Neuron (in vitro differentiated cells): ENCODE data around the gene FOXD2.

Experiments
- H2AFZ ChIP-seq: one replicate; pipeline ENCODE4 v1.6.1; 2013; ENCODE audit warnings: low read depth, mild to moderate bottlenecking, inconsistent platforms, low read length, moderate library complexity
- H3K27me3 ChIP-seq: one replicate; pipeline ENCODE4 v1.6.1; 2013; ENCODE audit warnings: low read length; ENCODE audit not compliant: insufficient read depth
- H3K36me3 ChIP-seq: one replicate; pipeline ENCODE4 v1.6.1; 2013; ENCODE audit warnings: low read length; ENCODE audit not compliant: insufficient read depth
- H3K4me1 ChIP-seq: one replicate; pipeline ENCODE4 v1.6.1; 2013; ENCODE audit warnings: low read length; ENCODE audit not compliant: insufficient read depth
- H3K4me3 ChIP-seq: 2 replicates; pipeline ENCODE4 v1.5.1; 2013; ENCODE audit warnings: mild to moderate bottlenecking, low read length, moderate library complexity
- H3K9me3 ChIP-seq: one replicate; pipeline ENCODE4 v1.6.1; 2013; ENCODE audit warnings: low read length

Gene FOXD2

DNA sequence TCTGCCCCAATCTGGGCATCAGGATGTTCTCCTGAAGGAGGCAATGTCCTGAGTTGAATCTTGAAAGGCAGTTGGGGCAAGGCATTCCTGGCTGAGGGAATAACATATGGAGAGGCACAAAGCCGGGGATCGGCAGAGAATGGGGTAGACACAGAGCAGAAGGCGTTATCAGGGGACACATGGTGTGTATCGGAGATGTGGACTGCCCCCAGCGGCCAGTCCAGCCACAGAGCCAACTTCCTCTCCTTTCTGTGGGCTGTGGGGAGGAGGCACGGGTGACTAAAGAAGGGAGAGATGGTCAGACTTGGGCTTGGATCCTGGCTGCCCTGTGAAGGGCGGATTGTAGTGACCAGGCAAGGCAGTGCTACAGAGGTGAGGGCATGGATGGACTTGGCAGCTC, 32.1 kb downstream of the FOXD2 start:
- no peaks in the 10 kb centered on the region for H3K9me3 ChIP-seq
- no peak overlapping the region for H2AFZ ChIP-seq
- H3K4me1 ChIP-seq, result no peaks in the 10 kb centered on the region
- H3K36me3 ChIP-seq, result no peaks in the 10 kb centered on the region
- no peak overlapping the region for H3K4me3 ChIP-seq
- peaks cover 11% of the 10 kb centered on the region for H3K27me3 ChIP-seq

DNA sequence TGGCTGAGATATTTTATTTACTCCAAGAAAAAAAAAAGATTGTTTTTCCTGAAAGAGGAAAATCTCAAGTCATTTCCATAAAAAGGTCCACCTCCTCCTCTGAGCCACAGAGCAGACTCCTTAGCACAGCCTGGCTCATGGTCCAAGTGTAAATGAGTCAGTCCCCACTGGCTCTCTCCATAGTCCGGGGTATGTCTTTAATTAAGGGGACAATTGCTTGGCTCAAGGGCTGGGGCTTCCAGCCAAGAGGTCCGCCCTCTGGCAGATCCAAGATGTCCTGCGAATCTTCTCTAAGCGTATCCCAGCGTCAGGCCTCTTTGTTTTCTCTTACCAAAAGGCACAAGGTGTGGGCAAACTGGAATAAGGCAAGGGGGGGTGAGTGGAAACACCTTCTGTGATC, 33.3 kb downstream of the FOXD2 start:
- Histone ChIP-seq H2AFZ (no peak overlapping the region), H3K4me1 (no peaks in the 10 kb centered on the region), H3K27me3 (peaks cover 9% of the 10 kb centered on the region), H3K4me3 (no peak overlapping the region), H3K36me3 (no peaks in the 10 kb centered on the region), H3K9me3 (no peaks in the 10 kb centered on the region)

DNA sequence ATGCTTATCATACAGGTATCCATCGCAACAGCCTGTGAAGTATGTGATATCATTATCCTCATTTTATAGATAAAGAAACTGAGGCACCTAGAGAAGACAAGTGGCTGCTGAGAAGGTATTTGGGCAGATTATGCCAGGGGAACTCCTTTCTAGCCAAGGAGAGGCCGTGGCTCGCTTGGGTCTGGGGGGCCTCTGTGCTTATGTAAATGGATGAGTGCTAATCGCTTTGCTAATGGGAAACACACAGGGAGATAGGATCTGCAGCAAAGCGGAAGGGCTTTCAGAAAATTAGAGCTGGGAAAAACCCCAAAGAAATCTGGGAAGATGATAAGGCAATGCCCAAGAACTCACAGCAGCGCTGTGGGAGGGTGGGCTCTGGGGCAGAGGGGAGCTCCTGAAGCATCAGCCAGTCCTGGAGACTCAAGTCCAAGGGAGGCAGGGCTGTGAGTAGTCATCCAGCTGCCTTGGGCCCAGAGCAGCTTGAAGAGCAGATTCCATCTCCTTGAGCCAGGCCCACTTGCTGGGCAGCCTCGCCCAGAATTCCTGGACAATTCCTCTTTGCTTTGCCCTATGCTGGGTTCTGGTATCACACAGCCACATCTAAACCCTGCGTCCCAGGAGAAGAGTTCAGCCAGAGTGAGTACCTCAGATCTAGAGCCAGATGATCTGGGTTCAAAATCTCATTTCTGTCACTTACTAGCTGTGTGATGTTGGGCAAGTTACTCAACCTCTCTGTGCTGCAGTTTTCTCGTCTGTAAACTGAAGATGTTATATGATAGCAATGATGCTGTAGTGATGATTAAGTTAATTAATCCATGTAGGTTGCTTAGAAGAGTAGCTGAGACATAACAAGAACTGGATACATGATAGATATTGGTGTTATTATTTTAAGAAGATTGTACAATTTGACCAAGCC, 36.7 kb downstream of the FOXD2 start:
- peaks cover 25% of the 10 kb centered on the region for H3K27me3 ChIP-seq
- no peaks in the 10 kb centered on the region for H3K9me3 ChIP-seq
- H3K4me1 ChIP-seq, result no peaks in the 10 kb centered on the region
- H2AFZ ChIP-seq, result no peak overlapping the region
- H3K36me3 ChIP-seq, result no peaks in the 10 kb centered on the region
- no peak overlapping the region for H3K4me3 ChIP-seq

GRCh38 chr1:47477595-47478080, 39.8 kb downstream of the FOXD2 start:
- Histone ChIP-seq H3K4me3 (no peak overlapping the region), H3K9me3 (no peaks in the 10 kb centered on the region), H2AFZ (no peak overlapping the region), H3K4me1 (no peaks in the 10 kb centered on the region), H3K27me3 (peaks cover 32% of the 10 kb centered on the region), H3K36me3 (no peaks in the 10 kb centered on the region)

GRCh38 chr1:47478090-47478489, 40.2 kb downstream of the FOXD2 start:
- H3K9me3 ChIP-seq, result no peaks in the 10 kb centered on the region
- H2AFZ ChIP-seq, result no peak overlapping the region
- H3K4me1 ChIP-seq, result no peaks in the 10 kb centered on the region
- H3K4me3 ChIP-seq, result no peak overlapping the region
- H3K36me3 ChIP-seq, result no peaks in the 10 kb centered on the region
- H3K27me3 ChIP-seq, result peaks cover 32% of the 10 kb centered on the region

GRCh38 chr1:47479664-47480063, 41.8 kb downstream of the FOXD2 start:
- Histone ChIP-seq H3K4me3 (no peak overlapping the region), H3K9me3 (no peaks in the 10 kb centered on the region), H3K27me3 (peaks cover 32% of the 10 kb centered on the region), H3K36me3 (no peaks in the 10 kb centered on the region), H3K4me1 (no peaks in the 10 kb centered on the region), H2AFZ (no peak overlapping the region)

GRCh38 chr1:47481936-47482335, 44.1 kb downstream of the FOXD2 start:
- peaks cover 26% of the 10 kb centered on the region for H3K27me3 ChIP-seq
- no peaks in the 10 kb centered on the region for H3K4me1 ChIP-seq
- no peak overlapping the region for H2AFZ ChIP-seq
- H3K9me3 ChIP-seq, result no peaks in the 10 kb centered on the region
- H3K4me3 ChIP-seq, result no peak overlapping the region
- no peaks in the 10 kb centered on the region for H3K36me3 ChIP-seq

DNA sequence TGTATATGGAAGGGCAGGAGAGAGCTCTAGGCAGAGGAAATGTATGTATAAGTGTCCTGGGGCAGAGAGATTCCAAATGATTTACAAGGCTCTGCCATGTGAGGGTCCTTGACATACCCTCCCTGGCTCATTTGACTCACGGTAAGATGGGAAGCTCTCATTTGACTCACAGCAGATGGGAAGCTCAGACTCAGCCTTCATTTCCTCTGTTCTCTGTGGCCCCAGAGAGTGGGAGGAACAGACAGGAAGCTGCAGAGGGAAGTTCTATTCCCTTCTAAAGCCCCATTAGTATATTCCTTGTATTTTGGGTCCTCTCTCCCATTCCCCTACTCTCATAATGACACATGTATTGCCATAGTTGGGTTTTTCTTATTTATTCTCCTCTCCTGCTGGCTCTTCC, 44.9 kb downstream of the FOXD2 start:
- Histone ChIP-seq H3K4me3 (no peak overlapping the region), H3K36me3 (no peaks in the 10 kb centered on the region), H2AFZ (no peak overlapping the region), H3K9me3 (no peaks in the 10 kb centered on the region), H3K27me3 (peaks cover 19% of the 10 kb centered on the region), H3K4me1 (no peaks in the 10 kb centered on the region)

DNA sequence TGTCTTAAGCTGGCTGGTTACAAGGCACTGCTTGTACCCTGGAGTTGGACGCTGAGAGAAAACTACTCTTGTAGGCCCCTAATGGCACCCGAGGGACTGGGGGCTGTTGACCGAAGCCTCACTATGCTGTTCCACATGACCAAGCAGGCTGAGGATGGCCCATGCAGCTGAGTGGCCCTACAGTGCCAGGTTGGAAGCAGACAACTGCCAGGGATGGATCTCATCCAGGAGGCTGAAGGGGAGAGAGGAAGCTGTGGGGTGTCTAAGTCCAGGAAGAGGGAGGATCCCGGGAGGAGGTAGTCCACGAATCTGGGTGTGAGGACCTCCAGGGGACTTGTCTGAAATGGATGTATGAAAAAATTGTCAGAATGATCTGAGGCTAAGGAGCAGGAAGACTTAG, 45.8 kb downstream of the FOXD2 start:
- Histone ChIP-seq H2AFZ (no peak overlapping the region), H3K4me1 (no peaks in the 10 kb centered on the region), H3K9me3 (no peaks in the 10 kb centered on the region), H3K27me3 (peaks cover 12% of the 10 kb centered on the region), H3K4me3 (no peak overlapping the region), H3K36me3 (no peaks in the 10 kb centered on the region)

DNA sequence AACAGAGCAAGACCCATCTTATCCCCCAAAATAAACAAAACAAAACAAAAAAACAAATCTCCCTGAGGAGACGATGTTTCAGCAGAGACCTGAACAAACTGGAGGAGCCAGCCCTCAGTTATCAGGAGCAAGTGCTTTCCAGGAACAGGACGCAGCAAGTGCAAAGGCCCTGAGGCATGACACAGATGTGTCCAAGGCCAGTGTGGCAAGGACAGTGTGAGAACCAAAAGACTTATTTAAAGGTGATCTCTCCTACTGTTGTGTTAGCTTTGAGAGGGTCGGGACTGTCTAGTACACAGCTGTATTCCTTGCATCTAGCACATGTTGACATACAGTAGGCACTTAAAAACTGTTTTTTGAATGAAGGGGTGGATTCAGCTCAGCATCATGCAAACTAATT, 48.0 kb downstream of the FOXD2 start:
- Histone ChIP-seq H3K27me3 (no peaks in the 10 kb centered on the region), H3K4me3 (no peak overlapping the region), H3K9me3 (no peaks in the 10 kb centered on the region)

GRCh38 chr1:47487332-47487731, 49.5 kb downstream of the FOXD2 start:
- Histone ChIP-seq H2AFZ (no peak overlapping the region), H3K27me3 (peaks cover 4% of the 10 kb centered on the region), H3K9me3 (no peaks in the 10 kb centered on the region), H3K4me3 (no peak overlapping the region), H3K4me1 (no peaks in the 10 kb centered on the region), H3K36me3 (no peaks in the 10 kb centered on the region)

More for the DNA sequence above, 48.0 kb downstream of the FOXD2 start:
- H3K36me3 ChIP-seq, result no peaks in the 10 kb centered on the region
- H3K4me1 ChIP-seq, result no peaks in the 10 kb centered on the region
- H2AFZ ChIP-seq, result no peak overlapping the region

GRCh38 chr1:47487850-47488450, 50.1 kb downstream of the FOXD2 start:
- Histone ChIP-seq H3K36me3 (no peaks in the 10 kb centered on the region), H2AFZ (no peak overlapping the region), H3K9me3 (no peaks in the 10 kb centered on the region), H3K4me3 (no peak overlapping the region), H3K27me3 (peaks cover 8% of the 10 kb centered on the region), H3K4me1 (no peaks in the 10 kb centered on the region)
